HG02884 (cell line): ENCODE measurements around the gene STIM1.

Experiments used
- ATAC-seq: cut with Tn5 transposase; IDR thresholded peaks from one replicate; pipeline ENCODE4 v1.9.1; 2021; ENCODE audit warnings: mild to moderate bottlenecking, moderate library complexity; ENCODE audit not compliant: unreplicated experiment

The STIM1 gene

DNA sequence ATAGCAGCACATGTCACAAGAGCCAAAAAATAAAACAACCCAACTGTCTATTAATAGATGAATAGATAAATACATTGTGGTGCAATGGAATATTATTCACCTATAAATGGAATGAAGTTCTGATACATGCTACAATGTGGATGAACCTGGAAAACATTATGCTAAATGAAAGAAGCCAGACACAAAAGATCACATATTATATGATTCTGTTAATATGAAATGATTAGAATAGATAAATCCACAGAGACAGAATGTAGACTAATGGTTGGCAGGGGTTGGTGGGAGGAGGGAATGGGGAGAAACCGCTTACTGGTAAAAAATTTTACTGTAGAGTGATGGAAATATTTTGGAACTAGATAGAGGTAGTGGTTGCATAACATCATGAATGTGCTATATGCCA lies 206.2 kb downstream of the STIM1 start:
- no peak for ATAC-seq

DNA sequence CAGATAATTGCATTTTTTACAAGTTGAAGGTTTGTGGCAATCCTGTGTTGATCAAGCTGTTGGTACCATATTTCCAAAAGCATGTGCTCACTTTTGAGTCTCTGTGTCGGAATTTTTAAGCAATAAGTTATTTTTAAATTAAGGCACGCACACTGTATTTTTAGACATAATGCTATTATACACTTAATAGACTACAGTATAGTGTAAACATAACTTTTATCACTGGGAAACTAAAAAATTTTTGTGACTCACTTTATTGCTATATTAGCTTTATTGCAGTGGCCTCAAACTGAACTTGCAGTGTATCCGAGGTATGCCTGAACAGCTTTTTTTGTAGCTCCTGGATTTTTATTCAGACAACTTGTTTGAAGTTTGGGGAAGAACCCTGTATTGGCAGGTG lies 207.9 kb downstream of the STIM1 start:
- no peak for ATAC-seq

DNA sequence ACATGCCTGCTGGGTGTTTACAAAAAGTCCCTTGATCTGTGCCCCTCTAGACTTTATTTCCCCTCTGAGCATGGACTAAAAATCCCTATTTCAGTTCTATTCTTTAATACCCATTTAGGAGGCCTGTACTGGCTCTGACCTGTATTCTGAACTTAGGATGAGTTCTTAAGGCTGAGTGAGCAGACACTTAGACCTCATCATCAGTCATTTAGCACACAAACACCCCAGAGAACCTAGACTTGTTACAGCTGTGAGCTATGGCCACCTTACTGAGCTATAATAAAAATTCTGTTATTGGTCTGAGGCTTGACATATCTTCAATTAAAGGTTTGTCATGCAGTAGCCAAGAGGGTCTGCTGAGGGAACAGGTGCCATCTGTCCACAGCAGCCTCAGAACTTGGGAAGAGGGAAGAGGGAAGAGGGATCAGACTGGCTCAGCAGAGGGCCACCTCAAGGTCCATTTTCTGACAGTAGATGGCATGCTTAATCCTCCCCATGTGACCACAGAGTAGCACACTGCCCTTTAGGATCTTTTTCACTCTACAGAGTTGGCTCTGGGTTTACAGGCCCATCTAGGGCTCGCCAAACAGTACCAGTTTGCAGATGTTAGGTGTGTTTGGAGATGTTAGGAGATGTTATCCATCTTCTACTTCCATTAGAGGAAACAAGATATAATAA lies 209.0 kb downstream of the STIM1 start:
- no peak for ATAC-seq

DNA sequence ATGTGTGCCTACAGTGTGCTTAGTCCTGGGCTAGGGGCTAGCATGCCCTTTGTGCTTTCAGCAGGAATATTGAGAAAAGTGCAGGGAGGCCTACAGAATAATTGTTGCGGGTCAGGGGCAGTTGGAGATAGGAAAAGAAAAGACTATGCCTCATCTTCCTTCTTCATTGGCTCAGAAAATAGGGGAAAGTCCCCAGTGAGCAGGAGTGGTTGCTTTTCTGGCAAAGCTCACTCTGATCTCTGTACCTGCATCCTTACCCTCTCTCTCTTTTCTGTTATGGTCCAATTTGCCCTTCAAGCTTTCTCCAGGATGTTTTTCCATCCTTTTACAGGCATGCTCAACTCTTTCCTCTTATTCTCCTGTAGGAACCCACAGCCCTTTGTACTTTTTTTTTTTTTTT lies 209.6 kb downstream of the STIM1 start:
- ATAC-seq = no peak

DNA sequence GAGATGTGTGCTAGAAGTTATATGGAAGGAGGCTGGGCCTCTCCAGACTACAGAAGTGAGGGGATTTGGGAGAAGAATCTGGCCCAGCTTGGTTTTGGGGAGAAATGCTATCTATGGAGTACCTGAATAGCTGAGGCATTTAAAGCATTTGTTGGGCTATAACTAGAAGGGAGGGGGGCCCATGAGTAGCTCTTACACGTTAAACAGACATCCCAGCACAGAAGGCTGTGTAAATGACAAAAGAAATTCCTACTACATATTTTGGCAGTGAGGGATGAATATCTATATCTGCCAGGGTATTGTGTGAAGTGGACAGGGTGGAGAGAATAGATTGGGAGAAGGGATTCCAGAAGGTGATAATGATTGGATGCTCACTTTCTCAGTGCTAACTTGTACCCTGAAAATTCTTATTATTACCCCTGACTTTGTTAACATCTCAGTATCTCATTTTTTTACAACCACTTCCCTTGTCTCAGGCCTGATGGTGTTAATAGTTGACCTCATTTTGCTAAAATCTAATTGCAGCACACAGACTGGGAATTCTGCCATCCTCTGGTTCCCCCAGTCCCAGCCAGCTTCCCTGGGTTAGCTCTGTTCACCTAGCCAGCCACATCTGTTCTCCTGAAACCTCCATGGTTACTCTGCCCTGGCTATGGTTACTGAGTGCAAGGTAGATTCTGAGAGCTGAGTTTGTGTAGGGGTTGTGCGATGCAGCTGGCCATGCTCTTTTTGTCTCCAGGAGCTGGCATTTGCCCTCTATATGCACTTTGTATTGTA lies 210.3 kb downstream of the STIM1 start:
- ATAC-seq = no peak

DNA sequence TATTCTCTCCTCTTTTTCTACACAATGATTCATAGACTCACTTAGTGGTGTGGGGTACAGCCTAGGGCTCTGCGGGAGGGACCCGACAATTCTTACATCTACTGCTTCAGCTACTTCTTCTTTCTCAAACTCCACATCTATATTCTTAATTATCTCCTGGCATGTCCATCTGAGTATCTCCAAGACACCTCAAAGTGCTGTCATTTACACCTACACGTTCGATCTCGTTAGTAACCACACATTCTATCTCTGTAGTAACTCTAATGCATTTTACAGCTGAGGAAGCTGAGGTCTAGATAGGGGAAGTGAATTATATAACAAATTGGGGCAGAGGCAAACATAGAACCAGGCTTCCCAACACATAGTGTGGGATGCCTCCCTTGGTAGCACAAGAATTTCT lies 211.4 kb downstream of the STIM1 start:
- no peak for ATAC-seq

DNA sequence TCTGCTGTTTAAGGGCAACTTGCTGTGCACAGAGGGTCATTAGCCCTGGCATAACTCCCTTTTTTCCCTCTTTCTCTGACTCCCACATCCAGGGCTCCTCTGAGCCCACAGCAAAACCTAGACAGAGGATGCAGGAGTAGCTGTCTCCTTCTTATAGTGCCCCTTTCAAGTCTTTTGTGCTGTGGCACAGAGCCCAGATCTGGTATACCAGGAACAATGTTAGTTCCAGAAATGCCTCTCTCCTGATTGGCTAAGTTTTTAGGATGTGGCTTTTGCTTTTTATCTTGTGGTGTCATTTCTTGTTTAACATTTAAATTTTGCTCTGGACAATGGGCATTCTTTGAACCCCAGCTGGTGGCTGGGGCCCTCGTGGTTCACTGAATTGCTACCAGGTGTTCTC lies 213.5 kb downstream of the STIM1 start:
- no peak for ATAC-seq

DNA sequence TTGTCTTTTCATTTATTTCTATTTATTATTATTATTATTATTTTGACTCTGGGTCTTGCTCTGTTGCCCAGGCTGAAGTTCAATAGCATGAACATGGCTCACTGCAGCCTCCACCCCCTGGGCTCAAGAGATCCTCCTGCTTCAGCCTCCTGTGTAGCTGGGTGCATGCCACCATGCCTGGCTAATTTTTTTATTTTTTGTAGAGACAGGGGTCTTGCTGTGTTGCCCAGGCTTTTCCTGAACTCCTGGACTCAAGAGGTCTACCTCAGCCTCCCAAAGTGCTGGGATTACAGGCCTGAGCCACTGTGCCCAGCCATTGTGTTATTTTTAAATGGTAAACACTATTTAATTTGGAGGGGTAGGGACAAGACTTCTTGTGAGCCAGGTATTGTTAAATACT lies 215.9 kb downstream of the STIM1 start:
- ATAC-seq = no peak

DNA sequence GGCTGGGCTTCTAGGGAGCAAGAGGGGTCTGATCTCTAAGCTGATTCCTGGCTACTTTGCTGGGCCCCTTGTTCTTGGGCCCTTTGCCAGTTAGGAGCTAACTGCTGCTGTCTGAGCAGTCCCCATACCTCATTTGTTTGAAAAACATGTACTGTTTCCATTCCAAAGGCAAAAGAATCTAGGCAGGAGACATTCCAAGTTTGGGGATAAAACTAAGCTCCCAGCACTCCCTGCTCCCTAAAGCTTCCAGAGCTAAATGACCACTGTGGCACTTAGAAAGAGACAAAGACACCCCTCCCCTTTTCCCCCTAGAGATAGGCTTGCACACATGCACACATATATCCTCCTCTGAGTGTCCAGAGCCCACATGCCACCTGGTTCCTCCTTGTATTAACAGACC lies 216.4 kb downstream of the STIM1 start:
- no peak for ATAC-seq

DNA sequence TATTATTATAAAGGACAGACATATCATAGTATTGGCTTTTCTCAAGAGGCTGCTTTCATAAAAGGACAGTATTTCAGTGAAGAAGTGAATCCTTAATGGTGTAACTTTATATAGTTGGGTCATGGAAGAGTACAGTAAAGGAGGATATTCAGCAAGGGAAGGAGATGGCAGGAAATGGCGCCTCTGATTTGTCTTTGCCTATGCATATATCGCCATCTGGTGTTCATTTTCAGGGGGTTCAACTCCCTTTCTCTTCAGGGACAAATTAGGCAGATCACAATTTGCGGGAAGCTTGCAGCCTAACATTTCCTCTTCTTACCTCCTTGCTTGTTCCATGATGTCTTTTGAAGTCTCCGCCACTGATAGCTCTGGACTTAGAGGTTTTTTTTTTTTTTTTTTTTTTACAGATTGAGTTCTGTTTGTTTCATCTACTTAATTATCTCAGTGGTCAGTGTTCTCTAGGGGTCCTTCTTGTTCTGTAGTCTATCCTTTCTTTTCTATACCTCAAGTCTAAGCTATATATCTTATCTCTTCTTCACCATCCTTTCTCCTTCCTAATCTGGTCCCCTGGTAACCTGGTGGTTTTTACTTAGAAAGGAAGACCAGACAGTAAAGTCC lies 217.3 kb downstream of the STIM1 start:
- ATAC-seq = no peak

DNA sequence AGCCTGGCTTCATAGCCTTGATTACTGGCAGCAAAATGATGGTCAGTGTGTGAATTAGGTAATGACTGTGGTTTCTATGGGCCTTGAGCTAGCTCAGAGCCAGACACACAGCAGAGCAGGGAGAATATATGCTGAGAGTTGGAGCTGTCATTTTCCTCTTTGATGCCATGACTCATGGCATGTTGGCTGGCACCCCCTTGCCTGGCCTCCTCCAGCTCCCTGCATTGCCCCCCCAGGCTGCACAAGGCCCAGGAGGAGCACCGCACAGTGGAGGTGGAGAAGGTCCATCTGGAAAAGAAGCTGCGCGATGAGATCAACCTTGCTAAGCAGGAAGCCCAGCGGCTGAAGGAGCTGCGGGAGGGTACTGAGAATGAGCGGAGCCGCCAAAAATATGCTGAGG lies 218.8 kb downstream of the STIM1 start:
- ATAC-seq = no peak

DNA sequence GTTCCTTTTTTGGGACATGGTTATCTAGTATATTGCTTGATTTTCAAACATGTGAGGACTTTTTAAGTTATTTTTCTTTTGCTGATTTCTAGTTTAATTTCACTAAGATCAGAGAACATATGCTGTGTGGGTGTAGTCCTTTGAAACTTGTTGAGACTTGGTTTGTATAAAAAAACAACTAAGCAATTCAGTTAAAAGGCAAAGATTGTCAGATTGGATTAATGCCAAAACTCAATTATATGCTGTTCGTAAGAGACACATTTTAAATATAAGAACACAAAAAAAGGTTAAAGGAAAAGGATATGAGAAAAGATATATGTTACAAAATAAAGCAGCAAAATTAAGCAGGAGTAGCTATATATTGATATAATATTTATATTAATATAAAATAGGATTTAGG lies 221.3 kb downstream of the STIM1 start:
- ATAC-seq = no peak

DNA sequence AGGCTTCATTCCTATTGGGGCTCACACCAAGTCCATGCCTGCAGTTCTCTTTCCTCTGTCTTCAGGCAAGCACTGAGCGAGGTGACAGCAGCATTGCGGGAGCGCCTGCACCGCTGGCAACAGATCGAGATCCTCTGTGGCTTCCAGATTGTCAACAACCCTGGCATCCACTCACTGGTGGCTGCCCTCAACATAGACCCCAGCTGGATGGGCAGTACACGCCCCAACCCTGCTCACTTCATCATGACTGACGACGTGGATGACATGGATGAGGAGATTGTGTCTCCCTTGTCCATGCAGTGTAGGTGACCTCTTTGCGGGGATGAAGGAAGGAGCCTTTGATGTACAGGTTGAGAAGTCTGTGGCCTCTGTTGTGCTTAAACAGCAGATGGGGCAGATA lies 227.7 kb downstream of the STIM1 start:
- ATAC-seq = no peak

DNA sequence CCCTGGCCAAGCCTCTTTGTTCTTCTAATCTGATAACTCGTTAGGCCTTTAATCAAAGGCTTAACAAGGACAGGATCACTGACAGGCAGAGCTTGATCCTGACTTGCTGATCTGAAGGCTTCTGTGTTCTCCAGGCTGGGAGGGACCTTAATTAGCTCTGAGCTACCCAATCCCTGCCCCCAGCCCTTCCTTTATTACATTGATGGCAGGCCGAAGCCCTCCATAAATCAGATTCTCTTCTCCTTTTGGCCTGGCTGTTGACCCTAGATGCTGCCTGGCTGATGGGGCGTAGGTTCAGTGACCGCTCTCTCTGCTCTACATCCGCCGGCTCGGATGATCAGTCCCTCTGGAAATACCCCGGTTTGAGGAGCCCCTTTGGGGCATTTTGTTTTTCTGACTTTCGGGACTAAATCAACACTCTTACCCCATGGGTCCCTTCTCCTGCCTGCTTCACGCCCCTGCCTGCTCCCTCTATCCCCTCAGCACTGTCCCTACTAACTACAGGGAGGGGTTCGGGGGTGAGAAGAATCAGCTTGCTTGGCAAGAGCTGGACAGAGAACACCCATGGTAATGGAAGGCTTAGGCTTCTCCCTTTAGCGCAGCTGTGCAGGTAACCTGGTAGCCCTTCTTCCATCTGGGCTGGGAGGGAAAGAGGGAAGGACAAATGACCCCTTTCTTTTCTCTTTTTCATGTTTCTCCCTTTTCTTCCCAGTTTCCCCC lies 229.1 kb downstream of the STIM1 start:
- ATAC-seq = no peak

DNA sequence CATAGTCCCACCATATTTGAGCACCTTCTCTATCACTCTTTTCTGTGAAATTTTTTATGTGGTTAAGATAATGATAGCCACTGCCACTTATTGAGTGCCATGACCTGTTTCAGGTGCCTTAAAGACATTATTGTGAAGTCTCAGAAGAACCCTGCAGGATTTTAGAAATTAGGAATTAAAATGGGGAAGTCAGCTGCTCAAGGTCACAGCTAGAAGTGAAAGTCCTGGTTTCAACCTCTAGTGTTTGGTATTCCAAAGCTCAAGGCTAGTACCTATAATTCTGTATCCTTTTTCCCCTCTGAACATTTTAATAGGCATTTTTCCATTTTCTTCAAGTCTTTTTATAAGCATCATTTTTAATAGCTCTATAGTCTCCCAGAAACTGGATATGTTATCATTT lies 230.1 kb downstream of the STIM1 start:
- no peak for ATAC-seq

DNA sequence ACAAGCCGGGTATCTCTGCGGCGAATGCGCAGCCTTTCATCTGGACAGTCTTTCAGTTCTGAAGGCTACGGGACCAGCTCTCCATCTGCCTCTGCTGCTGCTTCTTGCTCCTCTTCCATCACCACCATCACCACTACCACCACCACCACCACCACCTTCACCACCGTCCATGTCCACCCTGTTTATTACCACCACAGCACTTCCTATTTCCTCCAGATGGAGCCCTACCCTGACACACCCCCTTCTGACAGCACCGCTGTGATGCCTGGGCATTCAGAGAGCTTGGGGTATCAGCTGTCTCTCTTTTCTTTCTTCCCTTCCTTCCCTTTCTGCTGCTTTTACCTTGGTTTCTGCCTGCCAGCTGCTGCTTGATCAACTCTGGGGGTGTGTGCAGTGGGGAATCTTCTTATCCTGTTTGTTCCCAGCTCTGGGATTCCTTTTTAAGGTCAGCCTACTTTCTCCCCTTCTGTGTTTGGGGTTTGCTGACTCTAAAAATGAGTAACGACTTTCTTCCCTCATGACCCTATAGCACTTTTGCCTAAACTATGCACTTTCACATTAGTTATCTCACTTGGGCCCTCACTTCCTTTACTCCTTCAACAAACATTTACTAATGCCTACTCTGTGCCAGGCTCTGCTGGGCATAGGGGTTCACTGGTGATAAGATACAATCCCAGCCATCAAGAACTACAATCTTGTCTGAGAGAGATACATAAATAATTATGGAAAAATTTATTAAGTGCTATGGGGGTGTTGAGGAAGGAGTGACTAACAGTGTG lies 231.3 kb downstream of the STIM1 start:
- no peak for ATAC-seq

DNA sequence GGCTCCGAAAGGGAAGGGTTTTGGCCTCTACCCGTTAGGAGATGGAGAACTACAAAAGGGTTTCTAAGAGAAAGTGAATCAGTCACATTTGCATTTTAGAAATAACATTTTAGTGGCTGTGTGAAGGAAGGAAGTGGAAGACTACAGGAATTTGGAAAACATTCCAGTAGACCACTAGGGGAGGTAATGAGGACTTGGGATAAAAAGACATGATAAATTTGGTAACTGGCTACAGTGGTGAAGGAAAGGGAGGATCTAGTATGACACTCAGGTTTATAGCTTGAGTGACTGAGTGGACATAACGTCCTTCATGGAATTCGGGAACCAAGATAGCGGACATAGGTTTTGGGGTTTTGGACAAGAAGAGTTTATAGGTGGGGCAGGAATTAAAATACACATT lies 232.1 kb downstream of the STIM1 start:
- no peak for ATAC-seq

DNA sequence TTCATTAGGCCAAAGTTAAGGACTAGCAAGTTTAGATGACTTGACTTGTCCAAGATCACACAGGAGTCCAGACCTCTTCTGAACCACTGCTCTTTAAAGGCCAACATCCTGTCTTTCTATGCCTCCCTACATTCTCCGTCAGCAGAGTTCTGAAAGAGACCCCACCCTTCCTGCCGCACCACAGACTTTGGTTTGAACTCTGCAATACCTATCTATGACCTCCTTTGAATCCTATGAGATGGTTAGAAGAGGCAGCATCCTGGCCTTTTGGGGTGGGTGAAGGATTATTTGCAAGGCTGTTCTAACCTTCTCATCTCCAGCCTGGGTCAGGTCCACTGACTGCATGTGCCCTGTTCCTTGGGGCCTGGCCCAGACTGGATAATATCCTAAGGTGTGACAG lies 234.8 kb downstream of the STIM1 start:
- ATAC-seq = no peak

DNA sequence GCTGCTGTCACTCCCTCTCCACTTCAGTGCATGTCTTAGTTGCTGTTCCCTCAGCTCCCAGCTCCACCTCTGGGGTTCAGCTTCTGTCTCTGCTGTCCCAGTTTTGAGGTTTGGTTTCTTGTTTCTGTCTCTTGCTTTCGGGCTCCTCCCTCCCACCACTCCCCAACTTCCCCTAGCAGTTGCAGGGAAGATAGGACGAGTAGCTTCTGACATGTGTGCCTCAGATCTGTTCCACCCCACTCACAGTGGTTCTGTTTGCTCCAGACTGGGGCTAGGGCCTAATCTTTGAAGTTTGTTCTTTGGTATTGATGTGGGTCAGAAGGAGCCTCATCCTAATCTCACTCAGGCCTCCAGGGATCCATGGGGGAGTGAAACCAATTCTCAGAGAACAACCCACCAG lies 236.6 kb downstream of the STIM1 start:
- no peak for ATAC-seq

DNA sequence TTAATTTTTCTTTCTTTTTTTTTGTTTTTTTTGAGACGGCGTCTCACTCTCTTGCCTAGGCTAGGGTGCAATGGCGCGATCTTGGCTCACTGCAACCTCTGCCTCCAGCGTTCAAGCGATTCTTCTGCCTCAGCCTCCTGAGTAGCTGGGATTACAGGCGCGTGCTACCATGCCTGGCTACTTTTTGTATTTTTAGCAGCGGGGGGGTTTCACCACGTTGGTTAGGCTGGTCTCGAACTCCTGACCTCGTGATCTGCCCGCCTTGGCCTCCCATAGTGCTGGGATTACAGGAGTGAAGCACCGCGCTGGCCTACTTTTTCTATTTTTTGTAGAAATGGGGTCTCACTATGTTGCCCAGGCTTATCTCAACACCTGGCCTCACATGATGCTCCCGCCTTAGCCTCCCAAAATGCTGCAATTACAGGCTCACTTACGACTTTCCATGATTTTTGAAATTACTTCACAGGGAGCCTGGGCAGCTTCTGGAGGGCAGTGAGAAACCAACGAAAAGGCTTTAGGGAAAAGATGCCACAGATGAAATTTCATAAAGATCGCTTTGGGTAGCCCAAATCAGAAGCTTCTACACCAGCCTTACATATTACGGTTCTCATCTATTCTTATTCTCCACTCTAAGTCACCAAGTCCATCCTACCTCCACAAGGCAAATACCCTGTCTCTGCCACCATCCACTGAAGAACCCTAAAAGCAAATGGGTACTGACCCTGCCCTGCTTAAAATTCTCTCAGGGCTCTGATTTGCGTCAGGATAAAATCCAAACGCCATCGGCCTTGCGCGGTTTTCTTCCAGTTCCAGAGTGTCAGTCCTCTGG lies 238.3 kb downstream of the STIM1 start:
- ATAC-seq = no peak
